GM19240 (cell line): Measurements from ENCODE around the gene TRIP13.

Experiments
- DNase-seq: peaks from one replicate; pipeline ENCODE4 v3.0.0; 2011; ENCODE audit warnings: low spot score; ENCODE audit not compliant: insufficient read length

TRIP13 gene

DNA sequence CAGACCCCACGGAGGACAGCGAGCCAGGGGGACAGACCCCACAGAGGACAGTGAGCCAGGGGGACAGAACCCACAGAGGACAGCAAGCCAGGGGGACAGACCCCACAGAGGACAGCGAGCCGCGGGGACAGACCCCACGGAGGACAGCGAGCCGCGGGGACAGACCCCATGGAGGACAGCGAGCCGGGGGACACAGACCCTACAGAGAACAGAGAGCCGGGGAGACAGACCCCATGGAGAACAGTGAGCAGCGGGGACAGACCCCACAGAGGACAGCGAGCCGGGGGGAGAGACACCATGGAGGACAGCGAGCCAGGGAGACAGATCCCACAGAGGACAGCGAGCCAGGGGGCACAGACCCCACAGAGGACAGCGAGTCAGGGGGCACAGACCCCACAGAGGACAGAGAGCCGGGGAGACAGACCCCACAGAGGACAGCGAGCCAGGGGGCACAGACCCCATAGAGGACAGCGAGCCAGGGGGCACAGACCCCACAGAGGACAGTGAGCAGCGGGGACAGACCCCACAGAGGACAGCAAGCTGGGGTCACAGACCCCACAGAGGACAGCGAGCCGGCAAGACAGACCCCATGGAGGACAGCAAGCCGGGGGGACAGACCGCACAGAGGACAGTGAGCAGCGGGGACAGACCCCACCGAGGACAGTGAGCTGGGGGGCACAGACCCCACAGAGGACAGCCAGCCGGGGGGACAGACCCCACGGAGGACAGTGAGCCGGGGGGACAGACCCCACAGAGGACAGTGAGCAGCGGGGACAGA lies 37.5 kb upstream of the TRIP13 start:
- no peak for DNase-seq

DNA sequence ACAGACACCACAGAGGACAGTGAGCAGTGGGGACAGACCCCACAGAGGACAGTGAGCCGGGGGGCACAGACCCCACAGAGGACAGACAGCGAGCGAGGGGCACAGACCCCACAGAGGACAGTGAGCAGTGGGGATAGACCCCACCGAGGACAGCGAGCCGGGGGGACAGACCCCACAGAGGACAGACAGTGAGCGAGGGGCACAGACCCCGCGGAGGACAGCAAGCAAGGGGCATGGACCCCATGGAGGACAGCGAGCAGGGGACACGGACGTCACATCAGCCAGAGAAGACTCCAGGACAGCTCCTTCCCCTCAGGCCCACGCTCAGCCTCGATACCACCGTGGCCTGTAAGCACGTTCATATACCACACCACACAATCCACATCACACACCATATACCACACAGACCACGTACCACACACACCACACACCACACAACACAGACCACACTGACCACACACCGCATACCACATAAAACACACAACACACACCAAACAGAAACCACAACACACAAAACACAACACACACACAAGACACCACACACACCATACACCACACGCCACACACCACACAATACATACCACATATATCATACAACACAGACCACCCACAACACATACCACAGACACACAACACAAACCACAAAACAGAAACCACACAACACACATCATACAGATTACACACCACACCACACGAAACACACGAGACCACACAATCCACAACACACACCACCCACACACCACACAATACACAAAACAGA lies 36.7 kb upstream of the TRIP13 start:
- no peak for DNase-seq

DNA sequence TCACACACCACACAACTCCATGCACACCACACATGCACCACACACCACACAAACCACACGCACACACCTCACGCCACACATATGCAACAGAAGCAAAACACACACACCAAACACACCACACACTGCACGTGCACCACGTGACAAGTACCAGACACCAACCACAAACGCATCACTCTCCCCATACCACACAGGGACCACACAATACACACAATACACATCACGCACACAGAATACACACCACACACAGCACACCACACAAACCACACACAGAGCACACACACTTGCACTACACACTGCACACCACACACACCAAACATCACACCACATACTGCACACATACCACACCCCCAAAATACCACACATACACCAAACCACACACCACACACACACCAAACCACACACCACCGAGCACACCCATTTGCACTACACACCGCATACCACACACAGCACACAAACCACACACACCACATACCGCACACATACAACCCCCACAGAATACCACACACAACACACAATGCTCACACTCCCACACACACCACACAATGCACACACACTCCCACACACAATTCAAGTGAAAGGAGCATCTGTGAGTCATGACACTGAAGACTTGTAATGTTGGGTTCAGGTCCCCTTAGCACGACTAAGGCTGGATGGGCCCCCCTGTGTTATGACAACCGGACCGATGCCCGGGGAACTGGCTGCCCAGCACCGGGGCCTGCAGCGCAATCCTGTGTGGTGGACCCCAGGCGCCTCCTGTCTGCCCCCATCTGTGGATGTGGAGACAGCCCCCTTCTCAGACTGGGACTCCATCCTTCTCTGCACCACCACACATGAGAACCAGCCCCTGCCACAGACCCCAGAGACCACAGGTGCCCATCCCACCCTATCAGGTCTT lies 35.9 kb upstream of the TRIP13 start:
- no peak for DNase-seq

DNA sequence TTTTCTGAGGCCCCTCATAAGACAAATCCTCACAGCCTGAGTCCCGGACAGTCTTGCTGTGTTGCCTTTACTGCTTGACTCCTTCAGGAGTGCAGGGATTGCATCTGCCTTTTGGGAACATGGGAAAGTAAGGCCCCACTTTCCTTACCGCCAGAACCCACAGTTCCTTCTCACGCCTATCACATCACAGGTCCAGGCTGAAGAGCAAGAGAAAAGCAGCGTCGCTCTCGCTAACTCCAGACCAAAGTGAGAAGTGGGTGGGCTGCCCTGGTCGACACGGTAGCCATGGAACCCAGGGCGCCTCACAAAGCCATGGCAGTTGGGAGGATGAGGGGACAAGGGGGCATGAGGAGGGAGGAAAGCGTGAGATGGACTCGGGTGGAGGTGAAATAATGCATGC lies 34.0 kb upstream of the TRIP13 start:
- no peak for DNase-seq

DNA sequence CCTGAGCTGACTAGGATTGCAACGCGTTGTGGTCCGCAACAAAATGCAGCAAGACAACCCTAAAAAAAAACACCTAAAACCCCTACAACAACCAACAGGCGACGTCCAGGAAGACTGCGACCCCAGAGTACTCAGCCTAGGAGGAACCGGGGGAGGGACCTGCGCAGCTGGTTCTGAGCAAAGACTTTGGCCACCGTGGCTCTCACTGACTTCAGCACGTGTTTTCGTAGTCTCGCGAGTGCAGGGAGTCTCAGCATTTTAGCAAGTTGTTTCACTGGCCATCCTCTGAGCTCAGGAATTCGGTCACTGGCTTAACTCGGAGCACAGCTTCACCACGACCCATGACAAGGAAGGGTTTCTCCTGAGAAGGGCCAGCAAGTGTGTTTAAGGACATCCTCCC lies 33.3 kb upstream of the TRIP13 start:
- DNase-seq: no peak

DNA sequence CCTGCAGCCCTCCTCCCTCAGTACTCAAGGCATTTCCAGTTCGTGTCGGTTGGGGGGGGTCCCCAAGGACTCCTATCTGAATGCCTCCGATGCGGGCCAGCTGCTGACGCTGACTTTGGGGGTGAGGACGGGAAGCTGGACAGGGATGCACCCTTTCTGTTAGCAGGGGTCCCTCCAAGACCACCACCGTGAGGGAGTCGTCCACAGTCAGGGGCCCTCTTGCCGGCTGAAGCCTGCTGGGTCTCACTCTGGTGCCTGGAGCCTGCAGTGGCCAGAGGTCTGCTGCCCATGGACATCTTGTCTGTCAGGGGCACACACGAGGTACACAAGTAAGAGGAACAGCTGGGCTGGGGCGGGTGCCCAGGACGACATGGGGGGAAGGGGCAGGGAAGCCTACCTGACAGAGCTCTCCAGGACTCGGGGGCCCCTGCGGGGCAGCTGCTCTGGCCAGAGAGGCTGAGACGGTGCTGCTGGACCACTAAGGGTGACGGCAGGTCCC lies 32.8 kb upstream of the TRIP13 start:
- DNase-seq: no peak

DNA sequence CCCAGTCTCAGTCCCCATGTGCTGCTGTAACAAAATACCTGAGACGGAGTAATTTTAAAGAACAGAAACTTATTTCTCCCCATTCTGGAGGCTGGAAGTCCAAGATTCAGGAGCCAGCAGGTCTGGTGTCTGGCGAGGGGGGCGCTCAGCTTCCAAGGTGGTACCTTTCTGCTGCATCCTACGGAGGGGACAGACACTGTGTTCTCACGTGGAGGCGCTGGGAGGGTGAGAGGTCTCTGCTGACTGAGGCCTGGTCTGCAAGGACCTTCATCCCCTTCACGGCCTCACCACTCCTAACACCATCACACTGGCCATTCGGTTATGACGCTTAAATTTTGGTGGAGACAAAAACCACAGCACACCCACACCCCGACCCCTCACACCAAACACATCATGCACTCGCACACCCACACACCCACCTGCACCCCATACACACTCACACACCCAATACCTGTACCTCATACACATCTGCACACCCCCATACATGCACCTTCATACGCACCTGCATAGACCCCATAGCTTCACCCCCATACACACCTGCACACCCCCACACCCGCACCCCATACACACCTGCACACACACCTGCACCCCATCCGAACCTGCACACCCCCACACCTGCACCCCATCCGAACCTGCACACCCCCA lies 32.1 kb upstream of the TRIP13 start:
- no peak for DNase-seq

DNA sequence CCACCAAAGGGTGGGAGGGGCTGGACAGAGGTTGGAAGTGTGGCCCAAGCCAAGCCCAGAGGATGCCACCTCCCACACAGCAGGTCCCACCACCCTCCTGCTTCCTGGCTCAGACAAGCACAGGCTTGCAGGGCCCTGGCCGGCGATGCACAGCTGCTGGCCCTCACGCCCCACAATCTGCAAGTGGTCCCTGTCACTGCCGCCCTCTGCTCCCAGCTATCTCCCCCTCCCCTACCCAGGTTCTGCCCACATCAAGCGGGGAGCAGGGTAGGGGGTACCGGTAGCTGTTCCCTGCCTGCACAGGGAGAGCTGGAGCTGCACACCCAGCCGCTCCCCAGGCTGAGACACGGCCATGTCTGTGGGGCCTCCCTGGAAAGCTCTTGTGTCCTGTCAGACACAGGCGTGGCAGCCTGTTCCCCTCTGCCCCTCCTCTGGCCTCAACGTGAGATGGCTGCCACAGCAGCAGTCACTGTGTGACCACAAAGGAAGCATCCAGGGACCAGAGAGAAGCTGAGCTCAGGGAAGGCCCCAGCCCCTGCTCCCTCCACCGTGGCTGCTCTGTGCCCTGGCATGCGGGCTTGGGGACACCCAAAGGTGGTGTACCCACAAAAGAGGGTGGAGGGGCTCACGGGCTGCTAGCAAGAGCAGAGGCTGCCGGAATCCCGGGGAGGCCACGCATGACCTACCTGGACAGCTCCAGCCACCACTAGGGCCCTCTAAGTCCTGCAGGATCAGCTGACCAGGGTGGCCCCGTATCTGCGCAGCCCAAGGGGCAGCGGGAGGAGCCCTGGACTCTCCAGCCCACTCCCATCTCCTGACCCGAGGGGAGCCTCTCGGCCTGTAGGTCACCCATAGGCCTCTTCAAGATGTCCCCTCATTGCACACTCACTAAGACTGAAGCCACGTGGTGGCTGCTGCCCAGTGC lies 31.0 kb upstream of the TRIP13 start:
- DNase-seq: no peak

DNA sequence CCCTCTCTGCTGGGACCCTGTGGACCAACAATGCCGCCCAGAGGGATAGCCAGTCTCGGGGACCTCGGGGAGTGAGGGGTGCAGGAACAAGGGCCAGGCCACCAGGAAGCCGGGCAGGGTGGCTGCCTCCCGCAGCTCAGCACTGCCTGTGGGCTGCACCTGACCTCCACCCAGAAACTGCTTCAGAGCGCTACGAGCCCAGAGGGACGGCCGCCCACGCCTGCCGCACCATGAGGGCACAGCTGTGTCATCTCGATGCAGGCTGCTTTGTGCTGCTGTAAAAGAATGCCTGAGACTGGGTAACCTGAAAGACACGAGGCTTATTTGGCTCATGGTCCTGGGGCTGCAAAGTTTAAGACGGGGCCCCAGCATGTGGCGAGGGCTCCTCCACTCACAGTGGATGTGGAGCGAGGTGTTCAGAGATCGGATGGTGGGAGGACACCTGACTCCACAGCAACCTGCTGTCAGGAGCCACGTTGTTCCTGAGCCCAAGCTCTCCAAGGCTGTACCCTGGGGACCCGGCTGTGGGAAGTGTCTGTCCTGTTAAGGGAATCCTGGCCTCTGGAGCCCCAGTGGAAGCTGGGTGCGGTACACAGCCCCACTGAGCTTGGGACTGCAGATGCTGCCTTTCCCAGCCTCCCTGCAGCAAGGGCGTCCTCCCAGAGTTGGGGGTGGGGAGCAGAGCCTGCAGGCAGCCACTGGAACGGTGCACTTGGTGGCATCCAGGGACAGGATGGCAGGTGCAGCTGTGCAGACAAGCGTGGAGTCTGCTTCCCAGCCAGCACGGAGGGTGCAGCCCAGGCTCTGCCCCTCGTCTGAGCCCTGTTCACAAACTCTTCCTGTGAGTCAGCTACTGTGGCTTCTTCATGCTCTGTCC lies 30.1 kb upstream of the TRIP13 start:
- DNase-seq: no peak

DNA sequence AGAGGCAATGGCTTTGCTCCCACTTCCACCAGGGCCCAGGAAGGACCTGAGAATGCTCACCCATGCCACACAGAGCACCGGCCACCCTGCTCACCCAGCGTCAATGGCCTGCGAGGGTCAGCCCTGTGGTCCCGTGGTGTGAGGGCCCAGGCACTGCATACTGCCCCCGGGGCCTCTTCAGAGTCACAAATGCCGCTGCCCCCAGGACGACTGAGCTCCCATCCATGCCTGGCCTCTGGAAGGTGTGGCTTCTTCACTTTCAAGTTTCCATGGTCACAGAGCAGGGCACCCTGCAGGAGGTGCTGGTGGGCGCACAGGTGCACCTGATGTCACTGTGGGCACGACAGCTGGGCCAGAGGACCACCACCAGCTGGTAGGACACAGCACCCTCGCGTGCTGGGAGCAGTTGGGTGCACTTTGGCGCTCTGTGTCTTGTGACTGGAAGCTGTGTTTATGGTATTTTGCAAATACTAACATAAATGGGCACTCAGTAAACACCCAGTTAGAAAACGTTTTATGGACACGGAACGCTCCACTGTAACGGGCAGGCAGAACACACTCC lies 29.4 kb upstream of the TRIP13 start:
- no peak for DNase-seq

DNA sequence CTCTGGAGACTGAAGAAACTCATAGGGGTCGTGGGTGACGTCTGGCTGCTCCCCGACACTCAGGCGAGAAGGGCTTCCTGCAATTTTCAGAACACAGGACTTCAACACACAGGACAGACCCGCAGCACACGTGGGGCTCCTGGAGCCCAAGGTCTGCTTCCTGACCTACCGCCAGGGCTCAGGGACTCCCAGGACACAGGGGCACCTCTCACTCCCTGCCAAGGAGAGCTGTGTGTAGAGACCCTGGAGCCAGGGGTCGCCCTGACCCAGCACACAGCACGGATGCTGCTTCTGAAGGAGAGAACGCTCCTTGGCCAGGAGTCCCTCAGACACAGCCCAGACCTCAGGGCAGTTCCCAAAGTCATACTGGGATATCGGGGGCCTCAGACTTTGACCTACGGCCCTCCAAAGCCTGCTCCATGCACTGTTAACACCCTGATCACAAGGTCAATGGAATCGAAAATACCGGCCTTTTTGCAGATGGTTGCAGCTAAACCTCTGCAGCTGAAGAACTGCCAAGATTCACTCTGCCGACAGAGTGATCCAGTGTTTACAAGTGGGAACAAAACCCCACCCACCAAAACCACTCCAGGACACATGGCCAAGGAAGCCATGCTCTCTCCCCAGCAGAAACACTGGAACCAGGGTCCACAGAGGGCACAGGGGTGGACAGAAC lies 28.1 kb upstream of the TRIP13 start:
- no peak for DNase-seq

DNA sequence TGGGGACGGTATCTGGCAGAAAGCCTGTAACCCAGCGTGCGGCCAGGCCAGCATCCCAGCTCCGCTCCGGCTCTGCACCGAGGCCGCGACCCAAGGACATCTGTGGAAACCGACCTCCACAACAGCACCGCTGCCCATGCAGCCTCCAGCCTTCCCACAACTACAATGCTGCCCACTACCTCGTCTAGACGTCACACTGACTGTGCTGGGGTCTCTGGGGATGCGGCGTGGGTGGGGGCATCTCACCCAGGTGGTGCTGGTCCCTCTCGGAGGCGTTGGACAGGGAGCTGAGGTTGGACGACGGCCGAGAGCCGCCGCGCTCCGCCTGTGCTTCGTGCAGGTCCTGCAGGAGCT lies 27.5 kb upstream of the TRIP13 start:
- no peak for DNase-seq

DNA sequence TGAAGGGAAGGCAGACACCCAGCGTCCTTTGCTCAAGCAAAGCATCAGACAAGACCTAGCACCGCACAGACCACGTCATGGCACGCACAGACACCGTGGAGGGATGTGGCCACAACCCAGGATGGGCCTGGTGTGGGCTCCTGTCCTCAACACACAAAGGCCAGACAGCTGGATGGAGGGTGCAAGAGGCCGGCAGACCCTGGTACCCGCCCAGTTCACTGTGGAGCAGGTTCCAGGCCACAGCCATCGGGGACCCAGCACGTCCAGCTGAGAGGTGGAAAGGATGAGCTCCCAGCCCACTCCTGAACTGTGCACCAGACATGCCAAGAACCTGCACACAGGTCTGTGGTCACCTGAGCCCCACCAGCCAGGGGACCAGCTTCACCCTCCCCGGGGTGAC lies 26.9 kb upstream of the TRIP13 start:
- no peak for DNase-seq

DNA sequence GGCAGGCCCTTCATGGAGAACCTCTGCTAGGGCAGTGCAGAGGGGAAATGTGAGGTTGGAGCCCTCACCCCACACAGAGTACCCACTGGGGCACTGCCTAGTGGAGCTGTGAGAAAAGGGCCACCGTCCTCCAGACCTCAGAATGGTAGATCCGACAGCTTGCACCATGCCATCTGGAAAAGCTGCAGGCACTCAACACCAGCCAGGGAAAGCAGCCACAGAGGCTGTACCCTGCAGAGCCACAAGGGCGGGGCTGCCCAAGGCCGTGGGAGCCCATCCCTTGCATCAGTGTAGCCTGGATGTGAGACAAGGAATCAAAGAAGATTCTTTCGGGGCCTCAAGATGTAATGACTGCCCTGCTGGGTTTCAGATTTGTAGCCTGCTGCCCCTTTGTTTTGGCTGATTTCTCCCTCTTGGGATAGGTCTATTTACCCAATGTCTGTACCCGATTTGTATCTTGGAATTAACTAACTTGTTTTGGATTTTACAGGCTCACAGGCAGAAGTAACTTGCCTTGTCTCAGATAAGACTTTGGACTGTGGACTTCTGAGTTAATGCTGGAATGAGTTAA lies 25.3 kb upstream of the TRIP13 start:
- no peak for DNase-seq

DNA sequence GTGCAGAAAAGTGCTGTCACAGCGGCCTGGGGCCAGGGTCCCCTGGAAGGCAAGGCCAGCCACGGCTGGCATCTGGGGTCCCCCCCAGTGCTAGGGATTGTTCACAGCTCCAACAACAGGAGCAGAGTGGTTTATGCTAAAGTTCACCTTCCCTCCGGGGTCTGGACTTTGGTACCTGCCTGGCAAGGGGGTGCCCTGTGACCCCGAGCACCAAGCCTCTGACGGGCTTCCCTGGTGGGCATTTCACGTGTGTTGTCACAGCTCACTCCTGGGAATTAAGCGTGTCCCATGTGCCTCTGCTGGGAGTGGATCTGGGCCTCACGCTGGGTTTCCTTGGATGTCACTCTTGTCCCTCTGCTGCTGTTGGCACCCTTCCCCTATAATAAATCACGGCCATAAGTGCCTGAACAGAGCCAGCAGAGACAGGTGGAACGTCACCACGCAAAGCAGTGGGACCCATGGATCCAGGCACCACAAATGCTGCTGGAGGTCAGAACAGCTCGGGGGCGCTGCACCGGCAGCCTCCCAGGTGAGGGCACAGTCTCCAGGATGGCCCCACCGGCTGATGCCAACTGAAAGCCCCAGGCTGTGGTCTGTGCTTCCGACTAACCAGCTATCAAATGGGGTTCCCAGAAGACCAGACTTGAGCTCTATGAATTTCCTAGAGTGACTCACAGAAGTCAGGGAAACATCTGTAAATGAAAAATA lies 24.1 kb upstream of the TRIP13 start:
- DNase-seq: no peak

DNA sequence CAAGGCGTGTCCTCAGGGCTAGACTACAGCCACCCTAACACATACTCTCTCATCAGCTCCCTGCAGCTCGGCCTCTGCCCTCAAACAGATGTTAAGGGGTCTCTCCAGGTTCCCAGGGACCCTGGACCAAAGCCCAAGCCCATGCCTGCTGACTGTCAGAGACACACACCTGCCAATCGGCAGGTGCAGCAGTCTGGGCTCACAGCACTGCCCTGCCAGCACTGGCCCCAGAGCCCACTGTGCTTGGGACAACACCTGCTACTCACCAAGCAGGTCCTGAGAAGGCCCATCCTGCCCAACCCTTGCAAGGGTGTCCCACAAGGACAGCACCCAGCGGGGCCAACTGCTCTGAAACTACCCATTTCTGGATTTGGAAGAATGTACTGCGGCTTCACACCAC lies 21.7 kb upstream of the TRIP13 start:
- no peak for DNase-seq

DNA sequence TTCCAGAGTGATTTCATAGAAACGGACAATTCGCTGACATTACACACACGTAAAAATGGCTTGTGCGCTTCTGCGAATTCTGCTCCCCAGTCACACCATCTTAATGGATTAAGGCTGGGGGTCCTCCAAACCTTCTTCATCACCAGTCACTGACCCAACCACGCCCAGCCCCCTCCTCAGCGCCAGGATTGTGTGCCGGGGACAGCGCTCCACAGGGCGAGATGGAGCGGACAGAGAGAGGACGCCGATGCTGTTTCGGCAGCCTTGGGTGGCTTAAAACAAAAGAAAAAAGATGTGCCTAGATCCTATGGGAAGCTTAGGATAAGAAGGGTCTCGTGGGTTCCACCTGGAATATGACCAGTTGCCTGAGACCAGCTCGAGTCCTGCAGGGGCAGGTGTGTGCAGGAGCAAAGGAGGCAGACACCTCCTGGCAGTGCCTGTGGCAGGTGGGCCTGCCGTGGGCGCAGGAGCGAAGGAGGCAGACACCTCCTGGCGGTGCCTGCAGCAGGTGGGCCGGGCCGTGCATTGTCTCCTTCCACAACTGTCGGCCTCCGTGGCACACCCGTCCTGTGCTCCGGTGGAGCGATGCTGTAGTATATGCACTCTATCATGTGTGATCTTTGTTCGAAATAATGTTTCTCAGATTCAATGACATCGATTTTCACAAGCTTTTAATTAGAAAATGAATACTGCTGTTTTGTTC lies 20.9 kb upstream of the TRIP13 start:
- DNase-seq: no peak
